Right renal cortex interstitium (tissue), 3 donors: Measurements from ENCODE around the gene RHOT1. TPM values are rescaled to one million over a fixed set of nuclear protein-coding genes. Genes with fewer than 3 reads are reported as not detected.

Experiments
- DNase-seq, 3 donors: peaks; one replicate each; pipeline ENCODE4 v3.0.0-alpha.2; 2013; ENCODE audit warnings: low read depth in 3 of 3, low spot score in 2 of 3
- polyA plus RNA-seq, 3 donors: library from polyadenylated mRNA; unstranded; fragments of 120-200 nt; gene quantifications; one replicate each; pipeline ENCODE4 v1.2.1, GENCODE V29; 2013; ENCODE audit not compliant: insufficient read length in 3 of 3

The RHOT1 gene
- polyA plus RNA-seq, 3 donors = 55.6 to 62.3 (median 59.7) TPM

GRCh38 chr17:32266389-32267301, 124.3 kb downstream of the RHOT1 start:
- no peak for DNase-seq

DNA sequence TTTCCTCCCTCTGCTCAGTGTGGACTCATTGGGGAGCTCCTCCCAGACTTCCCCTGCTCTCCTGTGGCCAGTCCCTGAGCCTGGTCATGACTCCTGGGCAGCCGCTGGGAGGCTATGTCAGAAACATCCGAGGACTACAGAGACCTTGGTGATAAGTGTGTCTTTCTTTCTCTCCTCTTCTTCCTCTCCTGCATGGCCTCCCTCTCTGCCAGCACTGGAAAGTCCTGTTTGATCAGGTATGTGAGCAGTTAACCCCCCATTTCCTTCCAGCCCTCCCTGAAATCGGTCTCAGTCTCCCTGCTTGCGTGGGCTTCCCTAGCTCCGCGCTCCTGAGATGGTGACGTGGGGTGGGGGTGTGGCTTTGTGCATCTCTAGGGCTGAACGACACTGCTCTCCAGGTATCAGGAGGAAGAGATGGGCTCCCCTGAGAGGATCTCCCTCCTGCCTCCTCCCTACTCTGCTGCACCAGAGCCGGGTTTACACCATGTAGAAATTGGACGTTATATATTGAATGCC, 125.4 kb downstream of the RHOT1 start:
- DNase-seq = no peak

DNA sequence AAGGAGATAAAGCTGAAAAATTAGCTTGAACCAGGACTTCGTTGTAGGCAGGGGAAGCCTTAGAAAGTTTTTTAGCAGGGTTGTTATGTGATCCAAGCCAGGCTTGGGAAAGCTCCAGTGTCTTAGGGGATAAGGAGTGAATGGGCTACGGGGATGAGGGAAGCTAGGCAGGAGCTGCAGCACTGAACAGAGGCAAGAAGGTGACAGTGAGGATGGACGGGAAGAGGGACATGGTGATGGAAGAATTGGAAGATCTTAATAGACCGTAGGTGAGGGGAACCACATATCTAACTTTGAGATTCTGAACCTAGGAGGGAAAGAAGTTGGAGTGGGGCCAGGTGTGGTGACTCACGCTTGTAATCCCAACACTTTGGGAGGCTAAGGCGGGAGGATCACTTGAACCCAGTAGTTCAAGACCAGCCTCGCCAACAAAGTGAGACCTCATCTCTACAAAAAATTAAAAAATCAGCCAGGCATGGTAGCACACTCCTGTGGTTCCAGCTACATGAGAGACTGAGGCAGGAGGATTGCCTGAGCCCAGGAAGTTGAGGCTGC, 126.5 kb downstream of the RHOT1 start:
- DNase-seq = no peak

DNA sequence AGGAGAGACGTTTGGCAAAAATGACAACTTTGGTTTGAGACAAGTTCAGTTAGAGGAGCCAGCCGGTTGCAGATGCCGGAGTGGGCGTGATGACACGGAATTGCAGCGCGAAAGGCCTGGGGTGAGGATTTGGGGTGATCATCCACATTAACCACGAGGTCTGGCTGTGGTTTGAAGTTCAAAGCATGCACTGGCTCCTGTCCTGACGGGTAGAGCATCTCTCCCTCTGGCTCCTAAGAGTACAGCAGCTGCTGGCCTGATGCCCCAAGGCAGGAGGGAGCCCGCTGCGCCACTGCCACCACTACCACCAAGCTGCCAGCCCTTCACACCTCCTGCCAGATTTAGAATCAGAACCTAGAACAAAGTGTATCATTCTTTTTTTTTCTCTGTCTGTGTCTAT, 127.1 kb downstream of the RHOT1 start:
- DNase-seq = no peak

DNA sequence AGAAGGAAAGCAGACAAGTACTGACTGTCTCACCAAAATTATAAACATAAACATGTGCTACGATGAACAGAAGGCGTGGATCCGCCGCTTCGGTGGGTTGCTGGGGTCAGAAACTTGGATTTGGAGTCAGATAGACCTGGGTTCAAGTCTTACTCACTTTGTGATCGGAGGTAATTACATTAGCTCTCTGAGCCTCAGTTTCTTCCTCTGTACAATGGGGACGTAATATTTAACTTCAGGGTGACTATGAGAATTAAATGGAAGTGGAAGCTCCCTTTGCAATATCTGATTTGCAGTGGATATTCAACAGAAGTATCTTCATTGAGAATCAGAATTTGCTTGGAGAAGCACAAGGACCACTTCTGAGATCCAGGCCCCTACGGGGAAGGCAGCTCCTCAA, 129.5 kb downstream of the RHOT1 start:
- no peak for DNase-seq

DNA sequence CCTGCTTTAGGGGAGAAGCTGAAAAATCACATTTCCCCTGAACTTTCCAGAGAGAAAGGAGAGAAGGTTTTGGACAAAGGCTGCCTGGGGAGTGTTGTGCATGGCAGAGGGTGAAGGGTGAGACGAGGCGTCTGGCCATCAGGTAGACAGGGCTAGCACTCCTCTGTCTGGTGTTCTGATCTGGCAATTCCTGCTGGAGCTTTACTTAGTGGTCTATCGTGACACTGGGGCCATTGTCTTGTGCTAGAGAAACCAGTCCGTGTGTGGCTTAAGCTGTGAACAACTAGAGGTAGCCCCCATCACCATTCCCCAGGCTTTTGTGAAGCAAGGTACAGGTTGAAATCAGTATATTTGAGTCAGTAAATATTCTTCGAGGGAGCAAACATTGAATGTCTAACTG, 131.8 kb downstream of the RHOT1 start:
- no peak for DNase-seq

DNA sequence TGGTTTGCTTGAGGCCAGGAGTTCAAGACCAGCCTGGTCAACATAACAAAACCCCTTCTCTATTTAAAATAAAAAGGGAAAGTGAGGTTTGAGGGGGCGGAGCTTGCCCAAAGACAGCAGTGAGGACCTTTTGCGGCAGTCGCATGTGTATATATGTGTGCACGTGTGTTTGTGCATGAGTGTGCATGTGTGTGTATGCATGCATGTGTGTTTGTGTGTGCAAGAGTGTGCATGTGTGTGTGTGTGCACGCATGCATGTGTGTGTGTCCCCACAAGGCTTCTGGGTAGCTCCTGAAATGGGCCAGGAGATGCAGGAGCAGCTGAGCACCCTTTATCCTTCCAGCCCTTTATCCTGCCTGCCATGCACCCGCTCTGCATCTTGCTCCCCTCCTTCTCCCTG, 132.3 kb downstream of the RHOT1 start:
- DNase-seq = no peak

Other genes with a start within 250 kb of the RHOT1 start
- 10 to 100 TPM; 70.5 to 77.6 (median 76.6) TPM for gene UTP6, start 240.8 kb upstream of the RHOT1 start, polyA plus RNA-seq
- gene SUZ12, start 205.5 kb upstream of the RHOT1 start, polyA plus RNA-seq = 10 to 100 TPM; 47.8 to 49.7 (median 48.7) TPM
- gene LRRC37B, start 135.1 kb upstream of the RHOT1 start, polyA plus RNA-seq = 10 to 100 TPM; 16.1 to 16.8 (median 16.4) TPM
- 1 to 10 TPM; 1.2 to 1.5 (median 1.3) TPM for gene RHBDL3, start 123.3 kb downstream of the RHOT1 start, polyA plus RNA-seq
- gene C17orf75, start 199.7 kb downstream of the RHOT1 start, polyA plus RNA-seq = 10 to 100 TPM; 40.4 to 43.5 (median 42.9) TPM
- gene ZNF207, start 207.7 kb downstream of the RHOT1 start, polyA plus RNA-seq = 100 to 1,000 TPM; 214 to 222 (median 221) TPM